NOMO-1 treated with DMSO at 0.1 percent for 48 hours (cell line): Measurements from ENCODE around the gene ABT1.
A peak's percentile ranks its signal among the peaks of the same experiment; 100 is the strongest.
"Not testable (repeated sequence)": the region's sequence is repeated elsewhere in the genome, so short reads cannot be mapped to it uniquely, and the experiment has no call there.

ENCODE experiments used
- DNase-seq: peaks from one replicate; lab custom pipeline; 2025; ENCODE audit not compliant: unreplicated experiment; lab: John Stamatoyannopoulos, UW

Gene ABT1

GRCh38 chr6:26596579-26597388 is at the start of gene ABT1:
Gene ABT1, plus strand, starts transcription at chr6:26596953. Its CDS starts 30 bp downstream, at chr6:26596983.
- DNase-seq: peak; percentile 95

- not testable (repeated sequence) for DNase-seq
Observed at GRCh38 chr6:26547363-26547762, 49.4 kb upstream of the ABT1 start.

GRCh38 chr6:26550250-26550993 is 46.3 kb upstream of the ABT1 start:
- DNase-seq: peak; percentile 58

- no peak for DNase-seq
Observed at GRCh38 chr6:26552205-26552604, 44.5 kb upstream of the ABT1 start.

- no peak for DNase-seq
Observed at GRCh38 chr6:26552640-26553188, 44.0 kb upstream of the ABT1 start.

- peak; percentile 77 for DNase-seq
Observed at GRCh38 chr6:26553264-26553634, 43.5 kb upstream of the ABT1 start.

GRCh38 chr6:26553635-26554446 is 42.9 kb upstream of the ABT1 start:
- DNase-seq: peak; percentile 85

GRCh38 chr6:26554447-26554696 is 42.4 kb upstream of the ABT1 start:
- no peak for DNase-seq

GRCh38 chr6:26554697-26555504 is 41.9 kb upstream of the ABT1 start:
- DNase-seq: peak; percentile 37

- DNase-seq: no peak
Observed at GRCh38 chr6:26555505-26556262, 41.1 kb upstream of the ABT1 start.

- DNase-seq: no peak
Observed at GRCh38 chr6:26556263-26557070, 40.3 kb upstream of the ABT1 start.

- DNase-seq: peak; percentile 51
Observed at GRCh38 chr6:26561533-26562466, 35.0 kb upstream of the ABT1 start.

GRCh38 chr6:26563488-26563887 is 33.3 kb upstream of the ABT1 start:
- DNase-seq: no peak

GRCh38 chr6:26568601-26569432 is 27.9 kb upstream of the ABT1 start:
- peak; percentile 86 for DNase-seq

- DNase-seq: no peak
Observed at GRCh38 chr6:26569433-26569764, 27.4 kb upstream of the ABT1 start.

GRCh38 chr6:26570027-26570809 is 26.5 kb upstream of the ABT1 start:
- no peak for DNase-seq
